GM19035 (cell line): ENCODE measurements around the gene CASP9.
"Not testable (repeated sequence)": the region's sequence is repeated elsewhere in the genome, so short reads cannot be mapped to it uniquely, and the experiment has no call there.

ENCODE experiments used
- ATAC-seq: cut with Tn5 transposase; IDR thresholded peaks from one replicate; pipeline ENCODE4 v1.9.1; 2021; ENCODE audit not compliant: unreplicated experiment

Gene CASP9

DNA sequence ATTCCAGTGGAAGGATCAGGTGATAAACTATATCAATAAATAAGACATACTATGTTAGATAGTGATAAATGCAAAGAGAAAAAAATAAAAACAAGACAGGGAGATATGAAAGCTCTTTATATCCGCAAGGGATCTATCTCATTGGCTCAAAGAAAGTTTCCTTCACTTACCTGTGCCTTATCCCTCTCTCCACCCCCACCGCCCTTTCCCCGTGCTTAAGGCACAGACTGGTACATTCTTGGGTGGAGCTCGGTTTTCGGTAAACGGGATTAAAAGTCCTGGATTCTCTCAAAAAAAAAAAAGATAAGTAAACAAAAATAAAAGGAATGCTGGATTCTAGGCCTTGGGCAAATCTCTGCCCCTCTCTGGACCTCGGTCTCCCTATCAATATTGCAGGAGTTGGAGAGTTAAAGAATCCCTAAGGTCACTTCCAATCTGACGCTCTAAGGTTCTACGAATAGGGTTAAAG is 2.0 kb upstream of the CASP9 start:
- no peak for ATAC-seq

DNA sequence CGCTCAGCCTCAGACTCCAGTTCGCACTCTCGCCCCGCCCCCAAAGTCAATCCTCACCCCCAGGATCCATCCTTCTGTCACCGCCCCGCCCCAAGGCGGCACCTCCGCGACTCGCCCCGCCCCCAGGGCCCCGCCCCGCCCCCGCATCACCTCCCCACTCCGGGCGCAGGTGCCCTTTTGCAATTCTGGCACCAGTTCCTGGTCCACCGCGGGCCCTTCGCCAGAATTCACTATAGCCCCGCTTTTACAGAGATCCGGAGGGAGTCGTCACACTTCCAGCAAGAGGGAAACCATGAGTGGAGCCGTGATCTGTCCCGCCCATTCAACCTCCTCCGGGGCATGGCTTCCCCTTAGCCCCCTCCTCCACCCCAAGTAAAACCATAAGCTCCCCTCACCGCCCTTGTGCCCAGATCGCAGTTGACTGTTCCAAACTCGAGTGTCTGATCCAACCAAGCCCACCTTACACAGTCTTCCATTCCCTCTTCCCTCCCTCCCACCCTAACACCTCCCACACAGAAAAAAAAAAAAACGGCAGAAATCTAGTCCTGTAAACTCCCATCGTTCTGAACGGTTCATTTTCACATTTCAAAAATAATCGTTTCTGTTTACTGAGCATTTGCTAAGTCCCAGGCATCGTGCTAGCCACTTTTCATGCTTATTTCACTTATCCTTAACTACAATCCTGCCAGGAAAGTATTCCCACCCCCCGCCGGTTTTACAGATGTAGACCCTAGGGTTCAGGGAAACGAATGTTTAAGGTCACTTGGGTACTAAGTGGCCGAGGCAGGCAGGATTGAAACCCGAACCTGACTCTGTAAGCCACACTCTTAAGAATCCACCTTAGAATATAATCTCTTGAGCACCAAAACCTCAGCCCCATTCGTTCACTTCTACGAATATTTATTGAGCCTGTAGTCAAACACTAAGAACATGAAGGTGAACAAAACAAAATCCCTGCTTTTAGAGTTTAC is 1.3 kb upstream of the CASP9 start:
- ATAC-seq: peak; percentile 35

DNA sequence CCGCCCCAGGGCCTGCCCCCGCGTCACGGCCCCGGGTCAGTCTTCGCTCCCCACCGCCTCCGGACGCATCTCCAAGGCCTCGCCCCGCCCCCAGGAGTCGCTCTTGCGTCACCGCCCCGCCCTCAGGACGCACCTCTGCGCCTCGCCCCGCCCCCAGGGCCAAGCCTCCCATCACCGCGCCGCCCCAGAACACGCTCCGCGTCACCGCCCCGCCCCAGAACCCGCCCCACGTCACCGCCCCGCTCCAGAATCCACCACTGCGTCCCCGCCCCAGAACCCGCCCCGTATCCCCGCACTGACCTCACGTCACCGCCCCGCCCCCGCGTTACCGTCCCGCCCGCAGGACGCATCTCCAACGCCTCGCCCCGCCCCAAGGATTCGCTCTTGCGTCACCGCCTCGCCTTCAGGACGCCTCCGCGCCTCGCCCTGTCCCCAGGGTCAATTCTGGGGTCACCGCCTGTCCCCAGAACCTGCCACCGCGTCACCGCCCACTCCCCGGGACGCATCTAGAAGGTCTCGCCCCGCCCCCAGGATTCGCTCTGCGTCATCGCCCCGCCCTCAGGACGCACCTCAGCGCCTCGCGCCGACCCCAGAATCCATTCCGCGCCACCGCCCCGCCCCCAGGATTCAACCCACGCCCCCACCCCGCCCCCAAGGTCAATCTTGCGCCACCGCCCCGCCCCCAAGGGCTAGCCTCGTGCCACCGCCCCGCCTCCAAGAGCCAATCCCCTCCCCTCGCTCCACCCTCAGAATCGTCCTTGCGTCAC is 451 bp upstream of the CASP9 start:
- peak; percentile 48 for ATAC-seq

DNA sequence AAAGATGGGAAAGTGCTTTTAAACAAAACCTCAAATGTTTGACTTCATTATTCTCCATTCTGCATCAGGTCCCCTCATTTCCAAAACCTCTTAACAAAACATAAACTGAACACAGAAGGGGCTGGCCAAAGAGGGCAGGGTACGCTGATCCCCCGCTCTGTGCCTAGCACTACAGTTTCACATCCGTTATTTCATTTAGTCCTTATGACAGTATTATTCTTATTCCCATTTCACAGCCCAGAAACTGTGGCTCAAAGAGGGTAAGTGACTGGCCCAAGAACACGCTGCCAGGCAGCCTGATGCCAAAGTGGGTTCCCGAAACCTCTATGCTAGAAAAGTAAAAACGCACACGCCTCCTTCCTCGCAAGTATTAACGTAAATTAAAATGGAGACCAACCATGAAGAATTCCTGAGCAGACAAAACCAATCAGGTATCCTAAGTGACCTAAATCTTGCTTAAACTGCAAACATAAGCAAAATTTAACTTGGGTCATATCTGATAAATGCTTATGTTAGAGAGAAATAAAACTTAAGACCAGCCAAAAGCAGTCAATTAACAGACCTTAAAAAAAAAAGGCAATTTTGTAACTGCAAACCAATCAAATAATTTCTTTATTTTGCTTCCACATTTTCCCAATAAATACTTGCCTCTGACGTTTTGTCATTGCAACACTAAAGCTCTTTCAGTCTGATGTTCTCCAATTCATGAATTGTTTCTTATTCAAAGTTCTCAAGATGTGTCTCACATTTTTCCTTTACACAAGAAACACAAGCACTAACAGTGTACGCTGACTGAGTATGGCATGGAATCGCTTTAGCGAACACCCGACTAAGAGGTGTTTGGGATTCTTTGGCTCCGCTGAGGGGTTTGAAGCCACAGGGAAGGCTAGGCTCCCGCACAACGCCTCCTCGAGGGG is 653 bp downstream of the CASP9 start:
- no peak for ATAC-seq

DNA sequence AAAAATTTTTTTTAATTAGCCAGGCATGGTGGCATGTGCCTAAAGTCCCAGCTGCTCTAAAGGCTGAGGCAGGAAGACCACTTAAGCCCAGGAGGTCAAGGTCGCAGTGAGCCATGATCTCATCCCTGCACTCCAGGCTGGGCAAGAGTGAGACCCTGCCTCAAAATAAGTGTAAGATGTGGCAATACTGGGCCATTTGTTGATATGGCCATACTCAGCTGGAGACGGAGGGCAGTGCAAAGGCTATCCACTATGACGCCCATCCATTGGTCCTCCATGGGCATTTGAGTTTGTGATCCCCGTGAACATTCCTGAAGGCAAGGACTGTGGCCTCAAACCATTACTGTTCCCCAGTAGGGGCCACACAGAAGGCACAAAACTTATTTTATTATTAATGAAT is 1.5 kb downstream of the CASP9 start:
- ATAC-seq: no peak

DNA sequence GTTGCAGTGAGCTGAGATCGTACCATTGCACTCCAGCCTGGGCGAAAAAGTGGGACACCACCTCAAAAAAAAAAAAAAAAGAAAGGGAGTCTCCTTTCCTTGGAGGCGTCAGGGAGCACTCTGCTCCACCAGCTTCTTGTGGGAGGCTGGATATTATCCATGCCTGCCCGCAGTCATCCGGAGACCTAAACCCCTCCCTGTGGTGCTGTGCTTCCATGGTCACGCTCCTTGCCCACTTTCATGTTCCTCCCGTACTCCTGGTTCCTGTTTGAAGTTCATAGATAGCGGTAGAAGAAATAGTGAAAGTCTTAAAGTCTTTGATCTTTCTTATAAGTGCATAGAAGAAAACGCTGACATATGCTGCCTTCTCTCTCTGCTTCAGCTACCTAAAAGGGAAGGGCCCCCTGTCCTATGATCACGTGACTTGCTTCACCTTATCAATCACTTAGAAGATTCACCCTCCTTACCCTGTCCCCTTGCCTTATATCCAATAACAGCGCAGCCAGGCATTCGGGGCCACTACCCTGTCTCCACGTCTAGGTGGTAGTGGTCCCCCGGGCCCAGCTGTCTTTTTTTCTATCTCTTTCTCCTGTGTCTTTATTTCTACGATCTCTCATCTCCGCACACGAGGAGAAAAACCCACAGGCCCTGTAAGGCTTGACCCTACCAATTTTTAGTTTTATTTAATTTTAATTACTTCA is 2.7 kb downstream of the CASP9 start:
- ATAC-seq: not testable (repeated sequence)

DNA sequence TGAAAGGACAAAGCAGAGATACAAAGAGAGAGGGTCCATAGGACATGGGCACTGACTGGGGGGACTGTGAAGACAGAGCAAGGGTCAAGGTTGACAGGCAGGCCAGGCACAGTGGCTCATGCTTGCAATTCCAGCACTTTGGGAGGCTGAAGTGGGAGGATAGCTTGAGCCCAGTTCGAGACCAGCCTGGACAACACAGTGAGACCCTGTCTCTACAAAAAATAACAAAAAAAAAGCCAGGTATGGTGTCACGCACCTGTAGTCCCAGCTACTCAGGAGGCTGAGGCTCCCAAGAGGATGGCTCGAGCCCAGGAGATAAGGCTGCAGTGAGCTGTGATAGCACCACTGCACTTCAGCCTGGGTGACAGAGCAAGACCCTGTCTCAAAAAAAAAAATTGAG is 4.4 kb downstream of the CASP9 start:
- no peak for ATAC-seq

DNA sequence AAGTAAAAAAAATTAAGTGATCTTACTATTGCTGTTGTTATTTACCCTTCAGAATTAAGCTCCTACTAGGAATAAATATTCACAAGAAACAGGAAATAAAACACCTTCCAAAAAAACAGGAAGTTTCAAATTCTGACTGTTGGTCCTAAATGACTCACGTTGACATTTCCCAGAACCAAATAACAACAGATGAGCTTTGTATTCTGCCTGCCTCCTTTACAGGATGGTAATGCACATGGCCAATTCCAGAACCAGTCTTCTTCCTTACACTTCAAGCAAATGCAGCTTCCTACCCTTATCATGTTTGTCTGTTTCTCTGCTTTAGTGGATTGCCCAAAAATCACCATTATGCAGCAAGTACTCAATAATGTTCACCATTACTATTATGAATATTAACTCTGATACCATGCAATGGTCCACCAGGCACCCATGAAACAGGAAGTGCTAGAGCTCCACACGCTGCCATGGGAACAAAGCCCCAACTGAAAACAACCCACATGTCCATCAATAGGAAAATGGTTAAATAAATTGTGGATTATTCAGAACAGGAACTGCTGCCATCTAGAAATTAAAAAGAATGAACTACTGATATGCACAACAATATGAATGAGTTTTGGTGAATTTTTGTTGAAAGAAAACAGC is 8.9 kb downstream of the CASP9 start:
- no peak for ATAC-seq

DNA sequence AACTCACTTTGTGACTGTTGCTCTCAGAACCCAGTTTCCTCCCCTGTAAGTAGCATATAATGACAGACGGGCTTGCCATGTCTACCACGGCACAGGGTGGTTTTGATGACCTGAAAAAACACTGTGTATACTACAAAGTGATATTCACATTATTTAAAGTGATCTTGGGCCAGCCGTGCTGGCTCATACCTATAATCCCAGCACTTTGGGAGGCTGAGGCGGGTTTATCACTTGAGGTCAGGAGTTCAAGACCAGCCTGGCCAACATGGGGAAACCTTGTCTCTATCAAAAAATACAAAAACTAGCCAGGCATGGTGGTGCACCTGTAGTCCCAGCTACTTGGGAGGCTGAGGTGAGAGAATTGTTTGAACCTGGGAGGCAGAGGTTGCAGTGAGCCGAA is 9.5 kb downstream of the CASP9 start:
- ATAC-seq: not testable (repeated sequence)

DNA sequence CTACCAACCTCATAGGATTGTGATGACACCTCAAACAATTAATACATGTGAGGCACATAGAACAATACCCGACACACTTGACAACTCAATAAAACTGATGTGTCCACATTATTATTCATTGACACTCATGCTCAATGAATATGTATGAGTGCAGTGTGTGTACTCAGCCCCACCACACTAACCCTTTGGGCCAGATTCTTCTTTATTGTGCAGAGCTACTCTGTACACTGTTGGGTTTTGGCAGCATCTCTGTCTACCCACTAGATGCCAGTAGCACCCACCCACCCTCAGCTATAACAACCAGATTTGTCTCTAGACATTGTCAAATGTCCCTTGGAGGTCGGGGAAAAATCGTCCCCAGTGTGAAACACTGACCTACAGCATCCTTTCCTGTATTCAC is 10.1 kb downstream of the CASP9 start:
- no peak for ATAC-seq

DNA sequence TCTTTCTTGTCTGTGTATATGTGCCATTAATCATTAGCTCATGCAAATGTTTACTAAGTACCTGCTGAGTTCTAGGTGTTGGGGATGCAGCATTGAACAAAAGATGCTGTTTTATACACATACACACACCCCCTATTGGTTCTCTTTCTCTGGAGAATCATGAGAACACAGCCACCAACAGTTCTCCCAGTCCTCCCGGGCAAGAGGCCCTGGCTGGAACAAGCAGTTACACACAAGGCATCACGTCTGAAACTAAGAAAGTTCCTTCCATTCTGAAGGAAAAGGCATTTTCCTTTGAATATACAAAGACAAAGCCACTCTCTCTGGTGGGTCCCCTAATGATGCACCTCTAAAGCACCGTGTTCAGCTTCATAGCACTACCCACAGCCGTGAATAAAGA is 10.8 kb downstream of the CASP9 start:
- ATAC-seq: no peak

DNA sequence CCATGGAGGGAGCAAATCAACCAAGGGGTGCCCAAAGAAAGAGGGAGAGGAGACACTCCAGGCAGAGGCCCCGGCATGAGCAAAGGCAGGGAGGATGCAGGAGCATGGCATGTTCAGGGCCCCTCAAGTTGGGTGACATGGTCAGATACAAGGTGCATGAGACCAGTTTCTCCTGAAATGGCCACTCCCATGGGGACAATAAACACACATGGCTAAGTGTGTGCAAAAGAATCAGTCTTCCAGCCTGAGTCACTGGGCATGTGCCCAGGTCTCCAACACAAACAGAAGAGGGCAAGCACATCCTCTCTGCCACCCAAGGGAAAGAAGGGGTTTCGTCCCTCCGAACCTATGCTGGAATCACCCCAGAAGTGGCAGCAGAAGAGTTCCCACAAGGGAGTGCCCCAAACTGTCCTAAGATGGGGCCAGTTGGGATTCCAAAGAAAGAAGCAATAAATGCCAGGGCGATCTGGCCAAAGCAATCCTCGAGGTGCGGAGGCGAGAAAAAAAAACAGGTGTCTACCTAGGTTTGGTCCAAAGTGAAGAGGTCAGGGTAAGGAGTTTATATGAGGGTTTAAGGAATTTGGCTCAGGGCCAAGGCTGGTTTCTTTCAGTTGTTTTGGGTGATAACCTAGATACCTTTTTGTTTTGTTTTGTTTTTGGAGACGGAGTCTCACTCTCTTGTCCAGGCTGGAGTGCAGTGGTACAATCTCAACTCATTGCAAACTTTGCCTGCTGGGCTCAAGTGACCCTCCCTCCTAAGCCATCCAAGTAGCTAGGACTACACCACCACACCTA is 13.2 kb downstream of the CASP9 start:
- no peak for ATAC-seq

DNA sequence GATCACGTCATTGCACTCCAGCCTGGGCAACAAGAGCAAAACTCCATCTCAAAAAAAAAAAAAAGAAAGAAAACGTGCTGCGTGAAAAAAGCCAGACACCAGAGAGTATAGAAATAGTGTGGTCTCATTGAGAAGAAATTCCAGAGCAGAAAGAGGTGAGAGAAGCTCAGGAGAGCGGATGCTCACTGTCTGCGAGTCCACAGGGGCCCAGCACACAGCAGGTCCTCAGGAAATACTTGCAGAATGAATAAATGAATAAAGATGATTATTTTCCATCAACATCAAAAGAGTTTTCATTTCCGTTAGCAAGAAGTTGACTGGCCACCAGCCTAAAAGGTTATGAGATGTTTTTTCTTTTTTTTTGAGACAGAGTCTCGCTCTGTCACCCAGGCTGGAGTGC is 14.4 kb downstream of the CASP9 start:
- no peak for ATAC-seq

DNA sequence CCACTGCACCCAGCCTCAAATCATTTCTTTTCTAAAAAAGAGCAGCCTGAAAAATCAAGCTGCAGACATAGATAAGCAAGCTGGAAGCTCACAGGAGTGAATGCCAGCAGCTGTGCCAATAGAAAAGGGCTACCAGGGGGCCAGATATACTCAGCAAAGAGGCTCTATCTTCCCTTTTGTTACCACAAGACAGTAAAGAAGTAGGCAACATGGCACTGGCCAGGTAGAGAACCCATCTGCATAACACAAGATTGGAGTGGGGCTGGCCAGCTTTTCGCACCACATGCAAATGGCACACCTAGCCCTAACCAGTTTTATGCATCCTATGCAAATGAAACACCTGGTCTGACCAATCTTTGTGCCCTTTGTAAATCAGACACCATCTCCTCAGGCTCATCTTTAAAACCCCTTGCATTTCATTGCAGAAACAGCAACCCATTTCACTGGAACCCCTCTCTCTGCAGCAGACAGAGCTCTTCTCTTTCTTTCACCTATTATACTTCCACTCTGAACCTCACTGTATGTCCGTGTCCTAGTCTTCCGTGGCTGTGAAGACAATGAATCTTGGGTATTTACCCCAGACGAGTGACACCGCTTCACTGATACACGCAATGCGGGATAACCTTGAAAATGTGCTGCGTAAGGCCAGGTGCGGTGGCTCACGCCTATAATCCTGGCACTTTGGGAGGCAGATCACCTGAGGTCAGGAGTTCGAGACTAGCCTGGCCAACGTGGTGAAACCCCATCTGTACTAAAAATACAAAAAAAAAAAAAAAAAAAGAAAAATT is 15.1 kb downstream of the CASP9 start:
- ATAC-seq: no peak

DNA sequence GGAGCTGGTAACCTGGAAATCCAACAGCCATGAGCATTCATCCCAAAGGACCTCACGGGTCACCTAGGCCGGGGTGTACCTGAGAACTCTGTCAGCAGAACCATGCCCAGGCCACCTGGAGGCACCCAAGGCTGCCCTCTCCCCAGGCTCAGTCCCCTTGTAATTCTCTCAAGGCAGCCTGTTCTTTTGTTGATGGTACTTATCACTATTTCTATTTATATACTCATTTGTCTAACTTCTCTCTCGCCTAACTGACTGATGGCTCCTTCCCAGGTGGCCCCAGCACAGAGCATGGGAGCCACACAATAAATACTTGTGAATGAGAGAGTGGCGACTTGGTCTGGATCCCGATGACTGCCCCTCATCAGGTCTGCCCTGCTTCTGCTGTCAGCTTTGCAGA is 16.7 kb downstream of the CASP9 start:
- ATAC-seq: no peak

DNA sequence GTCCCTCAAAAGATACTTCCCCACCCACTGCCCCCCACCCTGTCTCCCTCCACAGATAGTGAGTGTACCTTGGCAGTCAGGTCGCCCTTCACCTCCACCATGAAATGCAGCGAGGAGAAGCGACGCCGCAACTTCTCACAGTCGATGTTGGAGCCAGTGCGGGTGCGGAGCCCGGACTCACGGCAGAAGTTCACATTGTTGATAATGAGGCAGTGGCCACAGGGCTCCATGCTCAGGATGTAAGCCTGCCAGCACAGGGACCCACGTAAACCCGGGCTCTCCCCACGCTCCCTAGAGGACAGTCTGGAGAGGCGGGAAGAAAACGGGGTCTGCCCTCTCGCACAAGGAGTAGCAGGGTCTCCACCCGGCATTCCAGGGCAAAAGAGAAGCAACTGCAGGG is 17.2 kb downstream of the CASP9 start:
- no peak for ATAC-seq

DNA sequence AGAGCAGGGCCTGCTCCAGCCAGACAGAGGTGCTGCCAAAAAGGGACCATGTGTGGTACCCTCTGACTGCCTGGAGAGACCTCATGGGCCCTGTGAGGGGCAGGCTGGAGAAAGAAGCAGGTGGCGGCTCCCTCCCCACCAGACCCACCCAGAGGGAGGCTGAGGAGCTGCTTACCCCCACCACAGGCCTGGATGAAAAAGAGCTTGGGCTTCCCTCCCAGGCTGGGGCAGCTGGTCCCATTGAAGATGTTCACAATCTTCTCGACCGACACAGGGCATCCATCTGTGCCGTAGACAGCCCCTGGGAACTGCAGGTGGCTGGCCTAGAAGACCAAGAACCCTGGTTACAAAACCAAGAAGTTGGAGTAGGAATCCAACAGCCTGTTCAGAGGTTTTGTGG is 19.6 kb downstream of the CASP9 start:
- no peak for ATAC-seq
